AG04449 (cell line): ENCODE measurements around the gene C1orf21.

Source experiments
- CTCF ChIA-PET: fragments of 350-600 bp; formaldehyde crosslinking; extraction: SDS; loops from one replicate; lab custom pipeline; 2021; ENCODE audit warnings: antibody characterized with exemption; lab: Yijun Ruan, JAX
- POLR2A ChIA-PET: fragments of 400-600, 350-600 bp; formaldehyde crosslinking; extraction: SDS; loops from one replicate; lab custom pipeline; 2020; ENCODE audit warnings: antibody characterized with exemption, inconsistent platforms; lab: Yijun Ruan, JAX
- DNase-seq: peaks from one replicate; pipeline ENCODE4 v3.0.0-alpha.2; 2010; ENCODE audit warnings: low read depth, low spot score
- H3K4me3 ChIP-seq: 2 replicates; pipeline ENCODE4 v1.5.1; 2011; ENCODE audit warnings: low read depth, mild to moderate bottlenecking, control low read depth, low read length
- TF ChIP-seq, protein P1 (sequence below): IDR thresholded peaks from one replicate; pipeline ENCODE4 v1.5.1; 2011; ENCODE audit warnings: mild to moderate bottlenecking, moderate library complexity, low read length, control low read depth, inconsistent platforms; ENCODE audit not compliant: insufficient read depth; ENCODE audit errors: missing control alignments

The C1orf21 gene

DNA sequence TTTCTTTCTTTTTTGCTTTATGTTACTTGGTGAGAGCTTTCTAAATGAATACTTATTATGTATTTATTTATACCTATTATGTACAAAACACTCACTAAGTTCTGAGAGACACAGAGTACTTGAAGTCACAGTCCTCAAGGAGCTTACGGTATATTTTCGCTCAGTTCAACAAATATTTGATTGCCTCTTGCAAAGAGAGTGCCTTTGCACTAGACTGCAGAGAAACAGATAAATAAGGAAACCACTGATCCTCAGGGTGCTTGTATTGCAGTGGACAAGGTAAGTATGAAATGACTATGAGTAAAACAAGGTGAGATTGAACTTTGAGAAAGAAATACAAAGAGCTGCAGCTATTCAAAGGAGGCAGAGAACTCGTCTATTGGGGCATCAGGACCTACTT, 123.3 kb downstream of the C1orf21 start:
- POLR2A ChIA-PET = no interaction called here
- CTCF ChIA-PET = interaction anchor here (1.1 kb wide), 1 partner anchor 53 kb away, joined by 3 read pairs; no protein-coding TSS in a partner anchor
- no peak for DNase-seq
- H3K4me3 ChIP-seq = no peak overlapping the region
- TF ChIP-seq, protein P1, sequence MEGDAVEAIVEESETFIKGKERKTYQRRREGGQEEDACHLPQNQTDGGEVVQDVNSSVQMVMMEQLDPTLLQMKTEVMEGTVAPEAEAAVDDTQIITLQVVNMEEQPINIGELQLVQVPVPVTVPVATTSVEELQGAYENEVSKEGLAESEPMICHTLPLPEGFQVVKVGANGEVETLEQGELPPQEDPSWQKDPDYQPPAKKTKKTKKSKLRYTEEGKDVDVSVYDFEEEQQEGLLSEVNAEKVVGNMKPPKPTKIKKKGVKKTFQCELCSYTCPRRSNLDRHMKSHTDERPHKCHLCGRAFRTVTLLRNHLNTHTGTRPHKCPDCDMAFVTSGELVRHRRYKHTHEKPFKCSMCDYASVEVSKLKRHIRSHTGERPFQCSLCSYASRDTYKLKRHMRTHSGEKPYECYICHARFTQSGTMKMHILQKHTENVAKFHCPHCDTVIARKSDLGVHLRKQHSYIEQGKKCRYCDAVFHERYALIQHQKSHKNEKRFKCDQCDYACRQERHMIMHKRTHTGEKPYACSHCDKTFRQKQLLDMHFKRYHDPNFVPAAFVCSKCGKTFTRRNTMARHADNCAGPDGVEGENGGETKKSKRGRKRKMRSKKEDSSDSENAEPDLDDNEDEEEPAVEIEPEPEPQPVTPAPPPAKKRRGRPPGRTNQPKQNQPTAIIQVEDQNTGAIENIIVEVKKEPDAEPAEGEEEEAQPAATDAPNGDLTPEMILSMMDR = no peak

DNA sequence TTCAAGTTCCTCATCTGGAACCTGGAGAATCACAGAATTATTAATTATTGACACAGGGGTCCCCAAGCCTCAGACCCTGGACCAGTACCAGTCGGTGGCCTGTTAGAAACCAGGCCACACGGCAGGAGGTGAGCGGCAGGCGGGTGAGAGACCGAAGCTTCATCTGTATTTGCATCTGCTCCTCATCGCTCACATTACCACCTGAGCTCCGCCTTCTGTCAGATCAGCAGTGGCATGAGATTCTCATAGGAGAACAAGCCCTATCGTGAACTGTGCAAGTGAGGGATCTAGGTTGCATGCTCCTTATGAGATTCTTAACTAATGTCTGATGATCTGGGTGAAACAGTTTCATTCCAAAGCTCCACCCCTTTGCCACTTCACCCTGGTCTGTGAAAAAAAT, 125.9 kb downstream of the C1orf21 start:
- ChIA-PET POLR2A (no interaction called here), CTCF (interaction anchor here (0.8 to 2.2 kb wide), 2 partner anchors 151 to 295 kb away, joined by 3 to 6 read pairs; no protein-coding TSS in a partner anchor)
- no peak overlapping the region for H3K4me3 ChIP-seq
- TF ChIP-seq, protein P1 = no peak
- no peak for DNase-seq

DNA sequence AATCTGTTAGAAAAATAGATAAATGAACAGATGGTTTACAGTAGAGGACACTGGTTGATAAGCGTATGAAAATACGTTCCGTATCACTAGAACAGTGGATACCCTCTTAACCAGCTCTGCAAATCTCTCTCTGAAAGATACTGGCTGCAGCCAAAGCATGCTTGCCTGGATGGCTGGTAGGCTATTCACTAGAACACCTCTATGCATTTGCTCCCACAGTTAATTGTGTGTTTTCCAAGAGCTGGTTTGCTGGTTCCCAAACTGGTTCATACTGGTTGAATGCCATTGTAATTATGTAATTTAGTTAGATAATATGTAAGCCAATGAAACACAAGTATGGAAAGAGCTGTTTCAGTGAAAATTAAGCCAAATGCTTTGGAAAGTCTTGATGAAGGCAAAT, 126.6 kb downstream of the C1orf21 start:
- ChIA-PET CTCF (interaction anchor here (0.6 to 2.2 kb wide), 3 partner anchors 18 to 296 kb away, joined by 3 to 6 read pairs (median 3); no protein-coding TSS in a partner anchor), POLR2A (no interaction called here)
- no peak overlapping the region for H3K4me3 ChIP-seq
- TF ChIP-seq, protein P1 = no peak
- DNase-seq = no peak

DNA sequence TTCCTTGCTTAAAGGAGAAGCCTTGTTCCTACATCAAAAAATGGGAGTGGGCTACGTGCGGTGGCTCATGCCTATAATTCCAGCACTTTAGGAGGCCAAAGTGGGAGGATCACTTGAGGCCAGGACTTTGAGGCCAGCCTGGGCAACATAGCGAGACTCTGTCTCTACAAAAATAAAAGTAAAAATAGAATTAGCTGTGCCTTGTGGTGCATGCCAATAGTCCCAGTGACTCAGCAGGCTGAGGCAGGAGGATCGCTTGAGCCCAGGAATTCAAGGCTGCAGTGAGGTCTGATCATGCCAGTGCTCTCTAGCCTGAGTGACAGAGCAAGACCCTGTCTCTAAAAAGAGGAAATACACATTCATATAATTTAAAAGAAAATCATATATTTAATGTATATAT, 127.1 kb downstream of the C1orf21 start:
- ChIA-PET CTCF (interaction anchor here (2.2 kb wide), 1 partner anchor 150 kb away, joined by 6 read pairs; no protein-coding TSS in a partner anchor), POLR2A (no interaction called here)
- no peak for DNase-seq

DNA sequence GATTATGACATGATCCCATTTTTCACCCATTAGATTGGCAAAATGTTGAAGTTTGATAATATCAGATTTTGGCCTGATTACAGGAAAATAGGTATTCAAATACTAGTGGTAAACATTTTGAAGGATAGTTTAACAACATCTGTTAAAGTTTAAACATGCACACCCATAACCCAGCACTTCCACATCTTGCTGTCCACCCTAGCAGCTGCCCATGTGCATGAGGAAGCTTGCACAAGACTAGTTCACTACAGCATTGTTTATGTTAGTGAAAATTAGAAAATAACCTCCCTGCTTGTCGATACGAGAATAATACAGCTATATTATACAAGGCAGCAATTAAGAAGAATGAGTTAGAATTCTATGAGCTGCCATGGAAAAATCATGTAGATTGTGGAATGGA, 127.6 kb downstream of the C1orf21 start:
- H3K4me3 ChIP-seq = no peak overlapping the region
- POLR2A ChIA-PET = no interaction called here
- DNase-seq = no peak
- TF ChIP-seq, protein P1 = no peak
- CTCF ChIA-PET = interaction anchor here (2.2 kb wide), 1 partner anchor 149 kb away, joined by 6 read pairs; no protein-coding TSS in a partner anchor

More for the DNA sequence above, 127.1 kb downstream of the C1orf21 start:
- no peak overlapping the region for H3K4me3 ChIP-seq
- TF ChIP-seq, protein P1 = no peak

DNA sequence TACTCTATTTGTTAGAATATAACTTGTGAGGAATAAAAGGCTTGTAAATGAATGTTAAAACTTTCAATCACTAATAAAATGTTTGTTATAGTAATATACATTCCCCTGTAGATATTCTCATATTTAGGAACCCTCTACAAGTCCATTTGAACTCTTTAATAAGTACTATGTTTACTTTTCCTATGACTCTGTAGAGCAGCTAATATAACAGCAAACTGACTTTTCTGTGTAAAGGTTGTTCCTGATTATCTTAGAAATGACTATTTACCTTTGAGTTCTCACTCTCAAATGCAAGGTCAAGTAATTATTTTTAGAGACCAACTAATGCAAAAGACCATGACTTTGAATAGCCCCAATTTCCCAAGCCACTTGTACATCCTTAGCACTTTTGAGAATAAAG, 130.3 kb downstream of the C1orf21 start:
- TF ChIP-seq, protein P1 = no peak
- ChIA-PET CTCF (no interaction called here), POLR2A (no interaction called here)
- H3K4me3 ChIP-seq = no peak overlapping the region
- DNase-seq = no peak
